ENCODE measurements around the gene BCR.

BCR gene

DNA sequence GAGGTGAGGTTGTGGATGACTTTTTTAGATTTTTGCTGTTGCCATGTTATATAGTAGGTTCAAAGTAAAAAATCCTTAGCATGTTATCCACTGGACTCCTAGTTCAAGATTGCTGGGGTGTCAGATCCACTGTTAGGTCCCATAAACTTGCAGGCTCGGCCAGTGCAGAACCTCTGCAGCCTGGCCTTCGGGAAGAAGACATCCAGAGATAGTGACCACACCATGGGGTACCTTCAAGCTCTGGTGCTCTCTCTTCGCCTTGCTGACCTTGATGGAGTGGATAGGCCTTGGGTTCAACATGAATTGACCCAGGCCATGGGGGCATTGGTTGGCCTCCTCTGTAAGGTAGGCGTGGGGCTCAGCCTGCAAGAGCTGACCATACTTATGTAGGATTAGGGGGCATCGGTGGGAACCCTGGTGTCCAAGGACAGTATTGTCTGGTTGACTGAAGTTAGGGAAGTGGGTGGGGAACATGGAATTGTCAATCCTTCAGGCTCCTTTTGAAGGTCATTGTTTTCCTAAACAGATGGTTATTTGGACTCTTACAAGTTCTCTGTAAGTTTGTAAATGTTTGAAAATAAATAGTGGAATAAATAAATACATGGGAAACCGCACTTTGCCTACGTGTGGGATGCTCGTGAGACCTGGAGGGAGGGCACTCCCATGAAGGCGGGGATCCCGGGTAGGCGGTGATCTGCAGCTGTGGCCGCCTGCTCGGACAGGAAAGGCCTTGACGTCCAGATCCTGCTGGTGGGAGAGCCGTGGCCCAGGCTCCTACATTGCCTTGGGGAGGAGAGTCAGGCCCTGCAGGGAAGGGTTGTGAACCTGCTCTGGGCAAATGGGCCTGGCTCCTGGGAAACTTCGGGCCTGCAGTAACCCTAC lies 37.1 kb downstream of the BCR start:
- DNase-seq (ENCODE audit: low read depth in 3 of 3) = no peak

DNA sequence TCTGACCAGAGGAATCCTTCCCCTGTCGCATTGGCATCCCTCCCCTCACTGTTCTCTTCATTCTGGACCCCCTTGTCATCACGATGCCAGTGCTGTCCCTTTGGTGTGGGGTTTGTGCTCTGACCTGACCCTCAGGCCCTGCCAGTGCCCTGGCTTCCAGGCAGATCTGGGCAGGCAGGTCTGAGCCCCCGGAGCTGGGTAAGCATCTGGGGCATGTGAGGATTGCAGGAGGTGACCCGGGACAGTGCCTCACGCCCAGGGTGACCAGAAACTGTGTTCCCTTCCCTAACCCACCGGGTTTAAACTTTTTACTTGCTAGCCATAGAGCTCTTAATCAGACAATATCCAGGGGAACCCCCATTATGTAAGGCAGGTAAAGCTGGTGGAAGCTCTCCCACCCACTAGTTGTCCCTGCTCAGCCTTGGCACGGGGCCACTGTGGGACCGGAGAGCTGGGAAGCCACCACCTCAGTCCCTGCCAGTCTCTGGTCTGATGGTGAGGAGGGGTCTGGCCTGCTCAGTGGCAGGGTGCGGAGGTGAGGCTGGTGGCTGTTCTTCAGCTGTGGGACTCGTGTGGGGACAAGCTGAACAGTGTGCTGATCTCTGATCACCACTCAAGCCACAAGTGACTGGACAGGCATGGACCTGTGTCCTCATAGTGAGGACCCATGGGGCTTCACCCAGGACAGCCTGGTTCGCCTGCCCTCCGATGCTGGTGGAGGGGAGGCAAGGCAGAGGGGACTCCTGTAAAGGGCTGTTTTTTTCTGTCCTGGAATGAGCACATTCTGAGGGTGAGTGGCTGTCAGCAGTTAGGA lies 38.0 kb downstream of the BCR start:
- no peak for DNase-seq (ENCODE audit: low read depth in 3 of 3)

DNA sequence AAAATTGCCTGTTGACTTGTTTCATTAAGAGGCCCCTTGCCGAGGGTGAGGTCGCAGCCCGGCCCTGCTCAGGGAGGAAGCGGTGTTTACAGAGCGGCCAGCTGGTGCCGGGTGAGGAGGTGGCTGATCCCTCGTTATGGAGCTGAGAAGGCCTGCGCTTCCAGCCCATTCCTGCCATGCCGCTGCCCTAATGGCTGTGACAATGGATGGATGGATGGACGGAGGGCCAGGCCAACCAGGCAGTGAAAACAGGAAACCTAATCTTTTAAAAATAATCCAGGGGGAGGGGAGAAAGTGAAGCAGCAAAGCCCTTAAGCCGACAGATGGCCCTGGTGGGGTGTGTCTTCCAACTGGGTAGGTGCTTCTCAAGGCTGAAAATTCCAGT lies 38.5 kb downstream of the BCR start:
- DNase-seq (ENCODE audit: low read depth in 3 of 3) = no peak

DNA sequence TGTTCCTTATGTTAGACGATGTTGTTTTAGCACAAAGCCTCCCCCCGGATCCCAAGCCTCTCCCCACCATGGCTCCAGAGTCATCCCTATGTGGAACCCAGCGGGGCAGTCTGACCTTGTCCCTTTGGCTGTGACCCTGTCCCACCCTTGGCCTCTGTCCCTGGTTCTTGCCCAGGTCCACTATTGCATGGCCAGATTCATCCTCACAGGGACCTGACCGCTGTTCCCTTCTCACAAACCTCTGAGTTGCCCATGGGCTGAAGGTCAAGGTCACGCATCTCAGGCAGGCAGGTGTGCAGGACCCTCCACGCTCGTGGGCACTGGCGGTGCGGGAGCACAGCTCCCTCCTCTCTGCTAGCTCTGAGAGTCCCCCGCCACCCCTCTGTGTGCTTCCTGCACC lies 39.0 kb downstream of the BCR start:
- DNase-seq (ENCODE audit: low read depth in 3 of 3) = no peak

DNA sequence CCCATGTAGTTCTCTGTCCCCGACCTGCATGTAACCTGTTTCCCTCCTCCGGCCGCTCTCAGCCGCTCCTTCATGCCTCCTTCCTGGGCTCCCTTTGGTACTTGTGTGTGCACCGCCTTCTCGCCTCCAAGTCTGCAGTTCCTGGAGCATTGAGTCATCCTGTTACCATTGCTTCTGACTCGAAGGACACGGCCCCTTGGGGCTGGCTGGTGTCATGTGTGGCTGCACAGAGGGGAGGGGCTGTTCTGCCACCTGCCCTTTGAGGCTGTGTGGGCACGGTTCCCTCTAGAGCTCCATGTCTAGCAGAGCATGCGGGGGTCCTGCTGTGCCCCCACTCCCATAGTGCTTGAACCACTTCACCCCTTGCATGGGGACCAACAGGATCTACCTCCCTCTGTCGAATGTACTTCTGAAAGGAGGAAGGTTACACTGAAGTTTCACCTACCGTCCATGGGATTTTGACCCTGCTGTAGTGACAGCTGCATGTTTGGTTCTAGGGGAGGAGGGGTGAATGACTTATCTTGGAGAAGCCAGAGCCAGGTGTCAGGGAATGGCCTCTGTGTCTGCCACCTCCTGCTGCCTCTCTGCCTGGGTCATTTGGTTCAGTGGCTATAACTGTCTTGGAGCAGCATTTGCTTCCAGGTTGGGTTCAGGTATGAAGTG lies 39.6 kb downstream of the BCR start:
- DNase-seq (ENCODE audit: low read depth in 3 of 3) = peak in 2 of 3 donors; percentile 49 to 59

GRCh38 chr22:23220485-23221350 lies 40.4 kb downstream of the BCR start:
- DNase-seq (ENCODE audit: low read depth in 3 of 3) = no peak

DNA sequence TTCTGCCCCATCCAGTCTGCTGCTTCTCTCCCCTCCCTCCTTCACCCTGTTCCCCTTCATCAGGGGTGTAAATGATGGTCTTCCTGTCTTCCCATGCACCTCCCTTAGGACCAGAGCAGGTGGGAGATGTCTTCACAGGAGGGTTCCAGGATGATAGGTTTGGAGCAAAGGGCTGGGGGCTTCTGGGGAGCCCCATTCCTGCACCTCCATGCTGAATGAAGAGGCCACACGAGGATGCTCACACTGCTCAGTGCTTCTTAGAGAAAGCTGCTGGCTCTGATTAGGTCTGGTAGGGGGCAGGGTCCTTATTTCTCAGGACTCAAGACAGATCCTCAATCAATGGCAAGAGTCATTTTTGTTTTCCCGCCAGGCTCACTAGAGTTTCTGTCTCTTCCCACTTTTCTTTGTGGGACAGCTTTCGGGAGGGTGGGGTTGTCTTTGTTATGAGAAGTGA lies 41.1 kb downstream of the BCR start:
- no peak for DNase-seq (ENCODE audit: low read depth in 3 of 3)

DNA sequence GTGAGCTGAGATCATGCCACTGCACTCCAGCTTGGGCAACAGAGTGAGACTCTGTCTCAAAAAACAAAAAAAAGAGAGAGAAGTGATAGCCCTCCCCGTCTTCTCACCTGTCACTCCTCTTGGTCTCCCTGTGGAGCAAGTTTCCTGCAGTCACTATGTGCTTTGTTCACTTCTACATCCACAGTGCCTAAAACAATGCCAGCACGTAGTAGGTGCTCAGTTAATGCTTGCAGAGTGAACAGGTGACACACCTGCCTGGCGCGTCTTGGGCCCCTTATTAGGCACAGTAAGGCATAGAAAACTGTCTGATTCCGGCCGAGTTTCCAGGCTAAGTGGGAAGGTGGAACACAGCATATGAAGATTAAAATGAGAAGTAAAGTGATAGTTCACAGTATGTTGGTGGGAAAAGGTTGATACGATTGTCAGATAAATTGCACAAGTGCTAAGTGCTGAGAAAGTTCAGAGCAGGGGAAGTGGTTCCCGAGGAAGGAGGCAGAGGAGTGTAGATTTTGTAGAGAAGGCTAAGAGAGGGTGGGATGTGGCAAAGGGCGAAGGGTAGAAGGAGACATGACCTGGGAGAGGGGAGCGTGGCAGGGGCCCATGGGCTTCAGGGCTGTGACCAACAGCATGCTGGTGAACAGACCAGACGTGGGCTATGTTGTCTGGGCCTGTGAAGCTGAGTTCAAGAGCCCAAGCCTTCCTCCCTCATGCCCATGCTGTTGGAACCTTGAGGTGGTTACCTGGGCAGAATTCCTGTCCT lies 41.9 kb downstream of the BCR start:
- DNase-seq (ENCODE audit: low read depth in 3 of 3) = no peak

- DNase-seq (ENCODE audit: low read depth in 3 of 3) = no peak
Measured at GRCh38 chr22:23222793-23223568, 42.7 kb downstream of the BCR start.

- no peak for DNase-seq (ENCODE audit: low read depth in 3 of 3)
Measured at GRCh38 chr22:23223569-23224317, 43.4 kb downstream of the BCR start.

- no peak for DNase-seq (ENCODE audit: low read depth in 3 of 3)
Measured at GRCh38 chr22:23224846-23225245, 44.5 kb downstream of the BCR start.

DNA sequence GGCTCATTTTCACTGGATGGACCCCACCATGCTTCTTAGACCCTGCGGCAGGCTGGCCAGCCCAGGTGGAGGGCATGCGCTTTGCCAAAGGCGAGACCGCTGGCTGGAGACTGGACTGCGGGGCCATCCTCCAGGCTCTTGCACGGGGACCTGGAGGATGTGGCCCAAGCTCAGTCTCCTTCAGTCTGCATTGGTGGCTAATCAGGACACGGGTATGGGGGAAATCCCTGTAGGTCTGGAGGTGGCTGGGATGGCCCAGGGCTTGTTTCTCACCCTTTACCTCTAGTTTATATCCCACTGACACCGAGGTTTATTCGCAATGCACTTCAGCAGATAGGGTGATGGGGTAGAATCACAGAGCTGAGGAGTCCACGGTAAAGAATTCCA lies 45.0 kb downstream of the BCR start:
- no peak for DNase-seq (ENCODE audit: low read depth in 3 of 3)

DNA sequence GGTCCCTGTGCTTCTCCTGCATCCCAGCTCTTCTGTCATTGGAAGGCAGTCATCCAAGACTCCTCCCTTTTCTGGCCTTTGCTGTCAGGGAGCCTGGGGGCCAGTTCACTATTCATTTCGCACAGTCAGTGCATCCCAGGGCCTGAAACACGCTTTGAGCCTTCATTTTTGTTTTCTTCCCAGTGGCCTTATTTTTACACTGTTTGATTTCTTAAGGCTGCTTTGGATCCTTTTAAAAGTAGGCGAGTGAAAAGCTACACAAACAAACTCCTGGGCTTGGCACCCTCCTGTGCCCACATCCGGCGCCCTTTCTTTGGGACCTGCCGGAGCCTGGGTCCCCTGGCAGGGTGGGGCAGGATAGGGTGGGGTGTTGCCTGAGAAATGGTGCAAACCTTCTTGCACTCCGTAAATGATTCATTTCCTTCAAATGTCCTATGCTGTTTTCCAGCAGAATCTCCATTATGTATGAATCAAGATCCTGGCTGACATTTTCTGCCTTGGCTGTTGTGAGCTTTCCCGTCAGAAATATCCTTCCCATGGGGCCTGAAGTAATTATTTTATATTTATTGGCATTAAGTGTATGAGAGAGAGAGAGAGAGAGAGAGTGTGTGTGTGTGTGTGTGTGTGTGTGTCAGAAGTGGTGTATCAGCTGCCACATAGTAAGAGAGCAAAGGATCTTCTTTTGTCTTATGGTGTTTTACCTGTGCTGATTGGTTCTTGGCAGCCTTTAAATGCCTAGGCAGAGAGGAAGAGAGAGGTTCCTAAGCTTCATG lies 45.6 kb downstream of the BCR start:
- DNase-seq (ENCODE audit: low read depth in 3 of 3) = no peak

GRCh38 chr22:23226497-23226850 lies 46.2 kb downstream of the BCR start:
- DNase-seq (ENCODE audit: low read depth in 3 of 3) = no peak

DNA sequence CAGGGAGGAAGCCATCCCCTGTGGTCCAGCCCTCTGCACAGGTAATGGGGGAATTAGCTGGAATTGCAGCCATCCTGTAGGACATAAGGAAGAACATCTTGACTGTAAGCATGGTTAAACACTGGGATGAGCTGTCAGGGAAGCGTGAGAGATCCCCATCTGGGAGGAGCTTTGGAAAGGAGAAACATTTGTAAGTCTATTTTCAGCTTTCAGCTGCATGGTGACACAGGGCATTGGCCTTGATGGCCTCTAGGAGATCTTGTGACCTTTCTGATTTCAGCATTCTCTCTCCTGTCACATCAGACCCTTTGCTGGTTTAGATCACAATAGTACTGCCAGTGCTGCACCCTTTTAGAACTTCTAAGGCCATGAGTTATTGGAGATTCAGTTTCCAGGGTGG lies 47.1 kb downstream of the BCR start:
- DNase-seq (ENCODE audit: low read depth in 3 of 3) = no peak

GRCh38 chr22:23228503-23228902 lies 48.2 kb downstream of the BCR start:
- no peak for DNase-seq (ENCODE audit: low read depth in 3 of 3)

- no peak for DNase-seq (ENCODE audit: low read depth in 3 of 3)
Measured at GRCh38 chr22:23229646-23230045, 49.3 kb downstream of the BCR start.

DNA sequence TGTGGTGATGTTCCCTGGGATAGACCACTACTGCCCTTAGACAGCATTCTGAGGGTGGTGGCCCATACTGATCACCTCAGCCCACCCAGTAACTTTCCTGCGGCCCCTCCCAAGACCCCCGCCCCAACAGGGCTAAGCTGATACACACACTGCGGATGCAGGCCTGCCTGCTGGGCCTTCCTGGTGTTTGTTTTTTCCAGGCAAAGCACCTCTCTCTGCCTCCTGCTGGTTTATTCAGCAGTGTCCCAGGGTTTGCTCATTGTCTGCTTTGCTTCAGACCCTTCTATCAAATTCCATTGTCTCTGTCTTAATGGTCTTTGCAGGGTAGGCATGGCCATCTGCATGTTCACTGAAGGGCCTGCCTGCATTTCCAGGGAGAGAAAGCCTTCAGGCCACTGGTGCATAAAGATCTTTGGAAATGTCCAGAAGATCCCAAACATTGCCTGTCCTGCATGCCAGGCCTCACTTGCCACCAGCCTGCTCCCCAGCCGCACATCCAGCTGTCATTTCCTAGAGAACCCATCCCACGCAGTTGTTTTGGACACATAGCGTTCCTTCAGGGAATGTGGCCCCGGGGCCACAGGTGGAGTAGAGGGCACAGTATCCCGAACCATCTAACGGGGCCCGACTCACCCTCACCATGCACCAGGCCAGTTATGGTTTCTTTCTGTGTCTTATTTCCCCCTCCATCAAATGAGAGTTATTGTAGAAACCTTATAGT lies 50.2 kb downstream of the BCR start:
- DNase-seq (ENCODE audit: low read depth in 3 of 3) = no peak

All from stimulated activated CD4-positive, alpha-beta T cell treated with anti-CD3 and anti-CD28 coated beads, TNF-alpha, amount 100 ng/mL, for 48 hours (primary cell).